Activated CD8-positive, alpha-beta memory T cell treated with anti-CD3 and anti-CD28 coated beads for 36 hours (primary cell): ENCODE measurements around the gene TP53I11. TPM values are rescaled to one million over a fixed set of nuclear protein-coding genes. Genes with fewer than 3 reads are reported as not detected.

Source experiments
- CTCF ChIA-PET: fragments of 350-600 bp; sonication (Branson Sonifier 250); formaldehyde crosslinking; loops from one replicate; lab custom pipeline; 2021; ENCODE audit warnings: antibody characterized with exemption; lab: Charles Lee
- POLR2A ChIA-PET: fragments of 350-600 bp; sonication (Branson Sonifier 250); formaldehyde crosslinking; loops from one replicate; lab custom pipeline; 2021; ENCODE audit warnings: antibody characterized with exemption; lab: Charles Lee
- total RNA-seq, 2 experiments: library from RNA; stranded (reverse); gene quantifications; one replicate each; pipeline ENCODE4 v1.2.3, GENCODE V29; 2021

TP53I11 gene, protein sequence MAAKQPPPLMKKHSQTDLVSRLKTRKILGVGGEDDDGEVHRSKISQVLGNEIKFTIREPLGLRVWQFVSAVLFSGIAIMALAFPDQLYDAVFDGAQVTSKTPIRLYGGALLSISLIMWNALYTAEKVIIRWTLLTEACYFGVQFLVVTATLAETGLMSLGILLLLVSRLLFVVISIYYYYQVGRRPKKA
- total RNA-seq: 10 to 100 TPM; 17.8 to 18.8 TPM

- ChIA-PET CTCF (interaction anchor here (0.6 to 1.7 kb wide), 5 partner anchors 9 to 596 kb away, joined by 3 to 12 read pairs (median 4); no protein-coding TSS in a partner anchor), POLR2A (no interaction called here)
Measured at GRCh38 chr11:44950625-44951476, at the start of gene TP53I11. TP53I11 (minus strand) TSS chr11:44950883; CDS start chr11:44938335, 12,548 bp downstream.

- CTCF ChIA-PET: interaction anchor here (1.2 to 1.6 kb wide), 2 partner anchors 63 to 88 kb away, joined by 3 to 5 read pairs; no protein-coding TSS in a partner anchor
Measured at GRCh38 chr11:44999068-44999467, 48.4 kb upstream of the TP53I11 start.

GRCh38 chr11:44998051-44998450 lies 47.4 kb upstream of the TP53I11 start:
- POLR2A ChIA-PET: no interaction called here
- CTCF ChIA-PET: no interaction called here

More at GRCh38 chr11:44999068-44999467, 48.4 kb upstream of the TP53I11 start:
- POLR2A ChIA-PET: no interaction called here

DNA sequence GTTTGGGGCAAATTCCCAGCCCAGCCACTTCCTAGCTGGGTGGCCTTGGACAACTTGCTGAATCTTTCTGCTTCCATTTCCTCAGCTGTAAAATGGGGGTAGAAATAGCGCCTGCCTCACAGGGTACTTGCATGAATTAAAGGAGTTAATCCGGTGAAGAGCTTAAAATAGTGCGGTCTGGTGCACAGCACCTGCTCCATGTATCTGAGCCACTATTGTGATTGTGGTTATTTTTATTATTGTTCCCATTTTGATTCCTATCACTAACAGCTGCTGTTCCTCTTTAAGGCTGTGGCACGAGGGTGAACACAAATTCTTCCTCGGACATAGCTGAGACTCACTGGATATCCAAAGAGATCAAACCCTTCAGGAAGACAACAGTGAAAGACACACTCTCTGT lies 46.9 kb upstream of the TP53I11 start:
- CTCF ChIA-PET: no interaction called here

DNA sequence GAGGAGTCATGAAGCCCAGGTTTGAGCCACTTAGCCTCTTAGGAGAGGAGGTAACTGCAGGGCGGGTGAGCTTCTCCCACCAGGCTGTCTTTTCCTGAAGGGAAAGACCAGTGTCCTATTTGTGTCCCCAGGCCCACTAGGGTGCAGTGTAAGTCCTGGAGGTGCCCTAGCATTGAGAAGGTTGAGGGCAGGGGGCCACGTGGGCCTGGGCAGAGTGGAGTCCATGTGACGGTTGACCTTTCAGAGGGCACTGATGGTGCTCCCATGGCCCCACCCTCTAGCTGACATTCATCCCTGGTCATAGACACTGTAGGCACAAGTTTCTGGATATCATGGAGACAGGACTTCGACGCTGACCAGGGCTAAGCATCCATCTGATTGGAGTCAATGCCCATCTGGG lies 44.1 kb upstream of the TP53I11 start:
- POLR2A ChIA-PET: no interaction called here
- CTCF ChIA-PET: no interaction called here

More for the DNA sequence above, 46.9 kb upstream of the TP53I11 start:
- POLR2A ChIA-PET: no interaction called here

DNA sequence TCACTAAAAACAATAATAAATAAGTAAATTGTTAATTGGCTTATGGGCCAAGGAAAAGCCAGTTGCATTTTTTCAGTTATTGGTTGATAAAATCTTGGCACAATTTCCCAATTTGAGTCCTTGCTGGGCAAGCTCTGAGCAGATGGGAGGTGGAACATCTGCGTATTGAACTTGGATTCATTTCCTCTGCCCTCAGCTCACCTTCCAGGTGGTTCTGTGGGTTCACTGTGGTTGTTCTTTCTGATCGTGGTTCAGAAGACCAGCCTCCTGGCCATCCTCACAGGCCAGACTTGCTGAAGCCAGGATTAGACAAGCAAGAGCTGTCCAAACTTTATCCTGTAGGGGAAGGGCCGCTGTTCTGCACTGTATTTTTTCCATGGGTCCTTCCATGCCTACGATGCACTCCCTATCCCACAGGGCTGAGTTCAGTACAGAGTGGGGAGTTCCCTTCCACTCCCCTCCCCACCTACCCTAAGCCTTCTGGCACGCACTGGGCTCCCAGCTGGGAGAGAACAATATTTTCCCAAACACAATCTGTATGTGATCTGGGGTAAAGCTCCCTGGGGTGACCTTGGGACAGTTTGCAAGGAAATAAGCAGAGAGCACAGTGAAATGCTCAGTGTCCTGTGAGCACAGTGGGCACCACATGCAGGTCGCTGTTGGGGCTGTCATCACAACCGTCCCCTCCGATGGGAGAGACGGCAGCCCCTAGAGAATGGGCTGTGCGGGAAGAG lies 43.5 kb upstream of the TP53I11 start:
- ChIA-PET CTCF (no interaction called here), POLR2A (no interaction called here)

DNA sequence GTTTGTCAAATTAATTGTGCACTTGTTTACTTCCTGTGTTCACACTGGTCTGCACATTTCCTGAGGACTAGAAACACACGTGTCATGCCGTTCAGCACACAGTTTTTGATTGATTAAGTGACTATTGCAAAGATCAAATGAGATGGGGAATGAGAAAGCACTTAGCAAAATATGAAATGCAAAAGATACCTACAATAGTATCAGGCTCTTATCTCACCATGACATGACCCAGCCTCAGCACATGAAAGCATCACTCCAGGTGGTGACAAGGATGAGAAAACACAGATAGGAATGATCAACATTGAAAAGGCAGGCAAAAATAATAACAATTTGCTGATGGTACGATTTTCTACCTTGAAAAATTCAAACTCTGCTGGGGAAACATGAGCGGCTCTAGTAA lies 42.1 kb upstream of the TP53I11 start:
- ChIA-PET POLR2A (no interaction called here), CTCF (no interaction called here)

DNA sequence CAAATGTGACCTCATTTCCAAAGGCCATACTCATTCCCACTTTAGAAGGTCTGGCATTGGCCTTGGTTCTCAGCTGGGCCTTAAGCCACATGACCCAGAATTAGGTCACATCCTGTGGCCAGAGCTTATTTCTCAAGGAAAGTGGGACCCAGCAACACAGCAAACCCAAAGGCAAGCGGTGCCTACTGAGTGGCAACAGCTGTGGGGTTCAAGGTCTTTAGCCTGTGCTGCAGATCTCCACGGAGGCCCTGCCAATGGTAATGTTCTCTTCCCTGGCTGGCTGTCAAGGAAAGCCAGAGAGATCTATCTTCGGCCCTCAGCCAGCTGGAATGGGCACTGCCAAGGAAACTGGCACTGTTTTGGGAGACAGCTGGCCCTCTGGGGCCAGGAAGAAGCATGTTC lies 41.5 kb upstream of the TP53I11 start:
- ChIA-PET CTCF (no interaction called here), POLR2A (no interaction called here)

DNA sequence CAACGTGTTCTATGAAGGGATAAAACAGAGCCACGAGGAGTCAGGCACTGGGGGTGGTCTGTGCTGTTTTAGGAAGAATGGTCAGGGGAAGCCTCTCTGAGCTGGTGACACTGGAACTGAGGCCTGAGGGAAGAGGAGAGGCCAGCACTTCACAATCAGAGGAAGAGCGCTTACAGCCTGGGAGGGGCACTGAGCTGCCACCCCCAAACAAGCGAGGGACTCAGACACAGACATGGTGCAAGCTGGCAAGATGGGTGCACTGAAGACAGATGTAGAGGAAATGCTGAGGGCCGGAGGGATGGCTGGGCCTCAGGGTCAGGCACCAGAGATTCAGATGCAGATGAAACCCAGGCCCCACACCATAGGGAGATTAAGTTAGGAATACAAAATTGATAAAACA lies 40.0 kb upstream of the TP53I11 start:
- POLR2A ChIA-PET: no interaction called here
- CTCF ChIA-PET: interaction anchor here (0.6 kb wide), 1 partner anchor 806 kb away, joined by 3 read pairs; no protein-coding TSS in a partner anchor

DNA sequence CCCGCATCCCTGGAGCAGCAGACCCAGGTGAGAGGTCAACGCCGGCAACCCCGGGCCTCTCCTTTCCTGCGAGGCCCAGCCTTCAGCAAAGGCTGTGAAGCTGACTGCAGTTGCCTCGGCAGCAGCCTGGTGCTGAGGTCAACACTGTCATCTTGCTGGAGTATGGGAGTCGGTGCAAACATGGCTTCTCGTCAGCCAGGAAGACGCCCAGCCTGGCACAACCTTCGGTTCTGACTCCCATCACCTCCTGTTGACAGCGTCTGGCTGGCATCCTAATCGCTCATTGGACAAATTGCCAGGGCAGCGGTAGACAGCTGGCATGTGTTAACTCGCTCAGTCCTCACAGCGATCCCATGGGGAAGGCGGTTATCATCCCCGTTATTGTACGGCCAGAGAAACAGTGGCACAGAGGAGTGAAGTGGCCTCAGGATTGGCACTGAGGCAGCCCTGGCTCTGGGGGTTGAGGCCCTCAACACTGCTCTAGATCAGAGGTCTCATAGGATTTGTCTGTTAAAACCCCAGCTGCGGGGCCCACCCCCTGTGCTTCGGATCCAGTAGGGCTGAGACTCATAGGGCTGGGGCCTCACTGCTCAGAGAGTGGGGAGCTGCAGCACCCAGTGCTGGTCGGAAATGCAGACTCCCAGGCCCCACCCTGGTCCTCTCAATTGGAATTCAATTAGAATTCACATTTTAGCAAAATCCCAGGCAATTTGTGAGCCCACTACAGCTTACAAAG lies 39.3 kb upstream of the TP53I11 start:
- CTCF ChIA-PET: interaction anchor here (0.6 kb wide), 1 partner anchor 805 kb away, joined by 3 read pairs; no protein-coding TSS in a partner anchor
- POLR2A ChIA-PET: no interaction called here

GRCh38 chr11:44988981-44989635 lies 38.4 kb upstream of the TP53I11 start:
- CTCF ChIA-PET: interaction anchor here (0.6 to 1.6 kb wide), 2 partner anchors 27 to 413 kb away, joined by 4 read pairs; no protein-coding TSS in a partner anchor
- POLR2A ChIA-PET: no interaction called here

- ChIA-PET POLR2A (no interaction called here), CTCF (interaction anchor here (0.7 to 1.6 kb wide), 2 partner anchors 26 to 52 kb away, joined by 3 to 4 read pairs; no protein-coding TSS in a partner anchor)
Measured at GRCh38 chr11:44988111-44988510, 37.4 kb upstream of the TP53I11 start.

DNA sequence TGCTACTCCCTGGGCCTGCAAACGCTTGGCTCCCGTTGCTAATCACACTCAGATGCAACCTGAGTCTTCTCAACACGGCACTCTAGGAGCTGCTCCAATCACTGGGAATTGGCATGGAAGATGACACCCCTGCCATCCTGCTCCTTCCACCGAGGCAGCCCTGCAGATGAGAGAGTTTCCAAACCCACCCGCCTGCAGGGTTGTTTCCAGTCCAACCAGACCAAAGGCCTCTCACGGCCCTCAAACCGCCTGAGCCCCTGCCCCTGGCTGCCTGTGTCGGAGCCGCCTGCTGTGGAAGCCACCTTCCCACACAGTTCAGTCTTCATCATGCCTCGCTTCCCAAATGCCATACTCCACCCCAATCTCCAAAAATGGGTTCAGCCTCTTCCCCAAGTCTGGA lies 36.8 kb upstream of the TP53I11 start:
- POLR2A ChIA-PET: no interaction called here
- CTCF ChIA-PET: interaction anchor here (1.6 kb wide), 1 partner anchor 26 kb away, joined by 4 read pairs; no protein-coding TSS in a partner anchor

DNA sequence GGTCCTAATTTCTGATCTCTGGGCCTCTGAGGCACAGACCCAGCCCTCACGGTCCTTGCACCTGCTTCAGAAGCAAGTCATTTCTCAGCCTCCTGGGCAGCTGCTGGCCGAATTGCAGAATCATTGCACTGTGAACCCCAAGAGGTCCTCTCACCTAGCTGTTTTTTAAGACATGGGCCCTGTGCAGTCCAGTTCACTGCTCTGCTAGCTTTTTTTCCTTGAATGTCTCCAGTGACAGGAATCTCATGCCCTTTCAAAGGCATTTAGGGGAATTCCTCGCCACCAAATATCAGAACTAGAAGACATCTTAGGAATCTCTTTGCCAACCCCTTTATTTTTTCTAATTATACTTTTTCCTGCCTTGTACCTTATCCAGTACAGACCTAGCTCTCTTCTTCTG lies 35.6 kb upstream of the TP53I11 start:
- CTCF ChIA-PET: no interaction called here

DNA sequence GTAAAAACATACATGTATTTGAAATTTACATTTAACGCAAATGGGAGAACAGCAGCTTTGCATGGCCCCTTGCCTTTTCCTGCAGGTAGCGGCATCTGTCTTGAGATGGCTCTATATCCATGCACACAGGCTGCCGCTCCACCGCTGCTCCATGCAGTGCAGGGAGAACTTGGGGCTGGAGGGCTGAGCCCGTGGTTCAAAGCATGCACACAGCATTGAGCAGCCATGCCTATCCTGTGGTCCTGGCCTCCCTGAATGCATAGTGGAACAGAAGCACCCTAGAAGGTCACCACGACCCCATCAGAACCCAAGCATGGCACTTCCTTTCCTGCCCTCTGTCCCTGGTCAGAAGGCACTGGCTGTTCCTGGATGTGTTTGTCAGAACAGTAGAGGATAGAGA lies 35.0 kb upstream of the TP53I11 start:
- POLR2A ChIA-PET: no interaction called here
- CTCF ChIA-PET: no interaction called here

More for the DNA sequence above, 35.6 kb upstream of the TP53I11 start:
- POLR2A ChIA-PET: no interaction called here

DNA sequence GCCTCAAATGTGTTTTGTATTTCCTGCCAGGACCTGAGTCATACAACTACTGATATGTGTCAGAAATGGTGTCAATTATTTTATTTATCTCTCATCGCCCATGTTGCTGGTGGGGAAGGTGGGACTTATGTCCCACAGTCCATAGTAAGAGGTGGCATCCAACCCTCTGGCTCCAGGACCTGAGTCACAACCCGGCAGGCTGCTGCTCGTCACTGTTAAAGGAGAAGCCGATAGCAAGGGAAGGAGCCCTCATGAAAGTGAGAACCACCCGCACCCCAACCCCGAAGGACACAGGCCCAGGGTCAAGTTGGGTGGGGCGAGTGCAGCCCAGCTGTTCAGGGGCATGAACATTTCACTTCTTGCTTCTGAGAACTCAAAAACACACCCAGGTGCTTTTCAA lies 33.1 kb upstream of the TP53I11 start:
- ChIA-PET CTCF (no interaction called here), POLR2A (no interaction called here)

DNA sequence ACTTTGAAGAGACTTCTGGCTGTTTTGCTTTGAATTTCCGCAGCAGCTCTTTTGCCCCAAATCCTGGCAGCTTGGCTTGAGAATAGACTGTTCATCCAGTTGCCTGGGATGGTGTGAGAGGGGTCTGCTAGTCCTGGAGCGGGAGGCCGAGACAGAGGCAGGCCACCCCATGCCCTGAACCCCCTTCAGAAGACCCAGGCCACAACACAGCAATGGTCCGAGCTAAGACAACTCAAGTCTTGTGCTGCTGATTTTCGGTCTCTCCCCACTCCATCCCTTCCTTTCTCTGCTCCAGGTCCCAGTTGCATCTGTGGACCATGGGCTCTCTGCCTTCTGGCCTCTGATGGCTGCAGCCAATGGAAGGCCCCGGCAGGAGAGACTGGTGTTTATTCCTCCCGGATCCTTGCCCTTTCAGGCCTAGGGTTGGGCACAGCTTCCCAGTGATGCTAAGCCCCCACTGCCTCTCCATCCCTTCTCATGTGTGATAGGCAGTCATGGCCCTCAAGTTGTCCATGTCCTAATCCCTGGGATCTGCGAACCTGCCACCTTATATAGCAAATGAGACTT lies 31.9 kb upstream of the TP53I11 start:
- CTCF ChIA-PET: interaction anchor here (0.5 to 1.5 kb wide), 2 partner anchors 122 to 793 kb away, joined by 3 read pairs; no protein-coding TSS in a partner anchor
- POLR2A ChIA-PET: no interaction called here
